Naive thymus-derived CD4-positive, alpha-beta T cell (primary cell): ENCODE data around the gene DGKK. TPM values are rescaled to one million over a fixed set of nuclear protein-coding genes. Genes with fewer than 3 reads are reported as not detected.
"Not testable (repeated sequence)": the region's sequence is repeated elsewhere in the genome, so short reads cannot be mapped to it uniquely, and the experiment has no call there.

Experiments
- ATAC-seq: fragments of 150-1000 bp; cut with Tn5 transposase; 2 replicates; pipeline ENCODE4 v1.10.0; 2021; ENCODE audit warnings: mild to moderate bottlenecking, moderate library complexity
- CTCF ChIA-PET: fragments of 350-600 bp; sonication (Branson Sonifier 250); formaldehyde crosslinking; loops from one replicate; lab custom pipeline; 2021; ENCODE audit warnings: antibody characterized with exemption; lab: Charles Lee
- POLR2A ChIA-PET: fragments of 350-600 bp; sonication (Branson Sonifier 250); formaldehyde crosslinking; loops from one replicate; lab custom pipeline; 2021; ENCODE audit warnings: antibody characterized with exemption, inconsistent platforms; lab: Charles Lee
- DNase-seq, 9 donors: peaks; one replicate each; pipeline versions ENCODE4 v3.0.0 to v3.0.0-alpha.2; 2020 to 2022; ENCODE audit warnings: mixed read lengths in 1 of 9
- H3K27ac ChIP-seq: one replicate; pipeline ENCODE4 v1.7.0; 2013; ENCODE audit warnings: mild to moderate bottlenecking, low read depth, low read length, moderate library complexity
- H3K27me3 ChIP-seq, 2 donors: one replicate each; pipeline ENCODE4 v1.7.0; 2013; ENCODE audit warnings: low read length in 2 of 2, mild to moderate bottlenecking in 2 of 2, moderate library complexity in 2 of 2; ENCODE audit not compliant: control insufficient read depth in 2 of 2, insufficient read depth in 2 of 2
- H3K36me3 ChIP-seq, 3 experiments: 1 replicate in 2 of 3; 2 replicates in 1 of 3; pipeline ENCODE4 v1.7.0; 2013; ENCODE audit warnings: low read length in 3 of 3, mild to moderate bottlenecking in 3 of 3, moderate library complexity in 1 of 3; ENCODE audit not compliant: insufficient read depth in 3 of 3, control insufficient read depth in 2 of 3
- H3K4me1 ChIP-seq, 2 donors: one replicate each; pipeline ENCODE4 v1.7.0; 2013; ENCODE audit warnings: low read length in 2 of 2, mild to moderate bottlenecking in 2 of 2, moderate library complexity in 1 of 2; ENCODE audit not compliant: control insufficient read depth in 2 of 2, insufficient read depth in 2 of 2
- H3K4me3 ChIP-seq: 2 replicates; pipeline ENCODE4 v1.7.0; 2013; ENCODE audit warnings: mild to moderate bottlenecking, low read length
- H3K9me3 ChIP-seq, 3 experiments: 1 replicate in 2 of 3; 2 replicates in 1 of 3; pipeline ENCODE4 v1.7.0; 2013; ENCODE audit warnings: low read length in 3 of 3; ENCODE audit not compliant: control insufficient read depth in 2 of 3
- H3K27ac Mint-ChIP-seq, 9 donors: one replicate each; pipeline ENCODE4 v1.8.0; 2020 to 2022; ENCODE audit warnings: mixed read lengths in 9 of 9, mild to moderate bottlenecking in 8 of 9, moderate library complexity in 5 of 9, inconsistent platforms in 2 of 9
- H3K27me3 Mint-ChIP-seq, 5 donors: one replicate each; pipeline ENCODE4 v1.8.0; 2021 to 2022; ENCODE audit warnings: mixed read lengths in 5 of 5, mild to moderate bottlenecking in 1 of 5
- H3K36me3 Mint-ChIP-seq, 5 donors: one replicate each; pipeline ENCODE4 v1.8.0; 2020 to 2022; ENCODE audit warnings: mixed read lengths in 5 of 5, mild to moderate bottlenecking in 3 of 5, inconsistent platforms in 1 of 5
- H3K4me1 Mint-ChIP-seq, 7 donors: one replicate each; pipeline ENCODE4 v1.8.0; 2020 to 2022; ENCODE audit warnings: mixed read lengths in 7 of 7, mild to moderate bottlenecking in 3 of 7, inconsistent platforms in 1 of 7
- H3K4me3 Mint-ChIP-seq, 10 donors: one replicate each; pipeline ENCODE4 v1.8.0; 2020 to 2022; ENCODE audit warnings: mild to moderate bottlenecking in 10 of 10, mixed read lengths in 10 of 10, moderate library complexity in 6 of 10, inconsistent platforms in 2 of 10
- H3K9me3 Mint-ChIP-seq, 11 donors: one replicate each; pipeline ENCODE4 v1.8.0; 2020 to 2022; ENCODE audit warnings: mixed read lengths in 11 of 11, mild to moderate bottlenecking in 4 of 11, inconsistent platforms in 1 of 11, moderate library complexity in 1 of 11
- intact Hi-C, 2 donors: fragments of 100-400 bp; cut with micrococcal nuclease; formaldehyde crosslinking; loops; one replicate each; pipeline ENCODE4 v1.15.1; 2023
- polyA plus RNA-seq, 2 donors: library from polyadenylated mRNA; unstranded; fragments of 300-500 nt; fragmentation: Illumina TruSeq; gene quantifications; one replicate each; pipeline ENCODE4 v1.2.3, GENCODE V29; 2021
- total RNA-seq, 6 experiments: library from RNA in 5 of 6; stranded (reverse) in 5 of 6; gene quantifications; 1 replicate in 5 of 6; 2 replicates in 1 of 6; pipeline ENCODE4 v1.2.3 and lab custom pipeline; 2021 to 2026

The DGKK gene
- total and polyA plus RNA-seq, 7 experiments from 2014 or later = 0.11 to 0.96 TPM; not detected in 5

- H3K4me3 ChIP-seq, ATAC-seq, H3K27ac Mint-ChIP-seq, H3K4me1 ChIP-seq, H3K4me3 Mint-ChIP-seq, H3K27me3 ChIP-seq, H3K4me1 Mint-ChIP-seq, H3K36me3 Mint-ChIP-seq, H3K9me3 ChIP-seq, H3K36me3 ChIP-seq, H3K27me3 Mint-ChIP-seq, DNase-seq, CTCF ChIA-PET, POLR2A ChIA-PET, H3K27ac ChIP-seq: not testable (repeated sequence)
- H3K9me3 Mint-ChIP-seq = peaks cover 0 to 11% (median 0%) of the 10 kb centered on the region in 11 donors
- intact Hi-C loops = loop anchor here in 1 of 2 donors (5.0 kb wide), 1 partner anchor 415 kb away; no protein-coding TSS in a partner anchor
Observed at GRCh38 chrX:50332668-50333067, 138.0 kb downstream of the DGKK start.

GRCh38 chrX:50327235-50327634 is 143.4 kb downstream of the DGKK start:
- Histone ChIP-seq H3K9me3 (no peaks in the 10 kb centered on the region), H3K4me3 (no peak overlapping the region), H3K36me3 (no peaks in the 10 kb centered on the region), H3K4me1 (no peaks in the 10 kb centered on the region), H3K27ac (no peak overlapping the region), H3K27me3 (no peaks in the 10 kb centered on the region)
- ATAC-seq (no peak), DNase-seq (no peak)
- Mint-ChIP-seq H3K4me1 (no peaks in the 10 kb centered on the region), H3K27ac (no peak overlapping the region), H3K9me3 (peaks cover 0 to 6% (median 0%) of the 10 kb centered on the region in 11 donors), H3K36me3 (no peaks in the 10 kb centered on the region), H3K27me3 (no peaks in the 10 kb centered on the region), H3K4me3 (no peak overlapping the region)
- intact Hi-C loops = no loop called here
- ChIA-PET CTCF (no interaction called here), POLR2A (no interaction called here)
